Measurements from ENCODE around the gene CT45A9.
"Not testable (repeated sequence)": the region's sequence is repeated elsewhere in the genome, so short reads cannot be mapped to it uniquely, and the experiment has no call there.

The CT45A9 gene

DNA sequence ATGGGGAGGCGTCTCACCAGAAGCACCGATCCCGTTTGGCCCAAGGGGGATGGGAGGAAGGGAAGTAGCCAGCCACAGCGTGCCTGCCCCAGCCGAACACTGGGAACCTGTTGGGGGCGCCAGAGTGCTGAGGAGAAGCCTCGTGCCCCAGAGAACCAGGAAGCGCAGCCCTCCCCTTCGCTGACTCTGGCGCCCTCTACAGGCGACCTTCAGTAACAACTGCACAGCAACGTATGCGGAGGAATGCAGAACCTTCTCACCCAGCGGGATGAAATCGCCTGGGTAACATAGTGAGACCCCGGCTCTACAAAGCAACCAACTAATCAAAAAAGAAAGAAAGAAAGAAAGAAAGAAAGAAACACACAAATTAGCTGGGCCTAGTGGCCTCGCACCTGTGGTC lies at the start of gene CT45A9:
TSS of gene CT45A9 (minus strand) at position 101 of the 400 bp plus-strand sequence. CDS start 3,751 bp downstream, outside the sequence.
- DNase-seq (ENCODE audit: low read depth in 3 of 3), result not testable (repeated sequence)

- DNase-seq (ENCODE audit: low read depth in 3 of 3), result not testable (repeated sequence)
Measured at GRCh38 chrX:135920516-135920915, 48.9 kb upstream of the CT45A9 start.

- DNase-seq (ENCODE audit: low read depth in 3 of 3), result no peak
Measured at GRCh38 chrX:135914404-135914803, 42.8 kb upstream of the CT45A9 start.

DNA sequence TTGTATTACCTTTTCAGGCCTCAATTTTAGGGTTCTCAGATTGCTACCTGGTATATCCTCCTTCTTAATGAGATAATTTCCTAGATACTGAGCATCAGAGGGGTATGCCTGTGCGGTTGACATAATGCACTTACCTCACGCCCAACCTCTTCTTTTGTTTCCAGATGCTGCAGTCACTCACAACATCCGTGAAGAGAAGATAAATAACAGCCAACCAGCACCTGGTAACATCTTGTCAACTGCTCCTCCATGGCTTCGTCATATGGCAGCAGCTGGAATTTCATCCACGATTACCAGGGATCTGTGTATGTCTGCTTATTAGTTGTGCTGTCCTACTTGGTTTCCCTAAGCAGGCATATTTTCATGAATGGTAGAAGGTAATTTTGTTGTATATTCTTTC lies 38.6 kb upstream of the CT45A9 start:
- no peak for DNase-seq (ENCODE audit: low read depth in 3 of 3)

DNA sequence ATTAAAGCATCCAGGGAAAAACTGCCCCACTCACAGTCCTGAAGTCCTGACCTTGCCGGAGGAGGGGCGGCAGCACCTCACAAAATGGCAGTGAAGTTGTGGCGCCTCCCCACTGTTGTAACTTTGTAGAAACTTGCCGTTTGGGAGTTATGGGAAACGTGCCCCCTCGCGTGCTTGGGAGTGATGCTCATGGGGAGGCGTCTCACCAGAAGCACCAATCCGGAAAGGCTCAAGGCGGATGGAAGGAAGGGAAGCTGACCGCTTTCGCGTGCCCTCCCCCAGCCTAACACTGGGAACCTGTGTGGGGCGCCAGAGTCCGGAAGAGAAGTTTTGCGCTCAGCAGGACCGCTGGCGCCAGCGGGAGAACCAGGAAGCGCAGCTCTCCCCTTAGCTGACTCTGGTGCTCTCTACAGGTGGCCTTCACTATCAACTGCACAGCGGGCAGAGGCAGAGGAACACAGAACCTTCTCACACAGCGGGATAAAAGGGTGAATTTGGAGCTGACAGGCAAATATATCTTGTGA lies 21.7 kb upstream of the CT45A9 start, which contains the start of the genes CT45A10 and SAGE1:
TSS of gene CT45A10 (minus strand) at position 151 of the 524 bp plus-strand sequence. CDS start 8,100 bp downstream, outside the sequence.
TSS of gene SAGE1 (plus strand) at position 423 of the 524 bp plus-strand sequence. CDS start 2,527 bp downstream, outside the sequence.
- no peak for DNase-seq (ENCODE audit: low read depth in 3 of 3)

DNA sequence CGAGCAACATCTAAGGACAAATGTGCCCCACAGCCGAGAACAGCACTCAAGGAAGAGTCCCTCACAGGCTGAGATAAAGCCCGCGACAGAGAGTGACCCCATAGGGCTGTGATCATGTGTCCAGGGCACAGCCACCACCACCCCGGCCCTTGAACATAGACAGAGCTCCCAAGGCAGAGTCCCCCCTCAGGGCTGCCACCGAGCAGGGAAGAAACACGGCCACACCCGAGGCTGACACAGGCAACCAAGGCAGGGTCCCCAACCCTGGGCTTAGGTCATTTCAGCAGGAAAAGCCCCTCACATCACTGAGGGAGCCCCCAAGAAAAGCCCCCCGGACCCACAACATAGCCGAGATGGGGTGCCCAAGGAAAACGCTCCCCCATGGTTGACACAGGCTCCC lies 21.2 kb upstream of the CT45A9 start:
- DNase-seq (ENCODE audit: low read depth in 3 of 3), result no peak

GRCh38 chrX:135890087-135890585 lies 18.5 kb upstream of the CT45A9 start:
- DNase-seq (ENCODE audit: low read depth in 3 of 3), result no peak

GRCh38 chrX:135888976-135889375 lies 17.4 kb upstream of the CT45A9 start:
- peak; percentile 8 to 41 (median 26) for DNase-seq (ENCODE audit: low read depth in 3 of 3)

- not testable (repeated sequence) for DNase-seq (ENCODE audit: low read depth in 3 of 3)
Measured at GRCh38 chrX:135888230-135888629, 16.6 kb upstream of the CT45A9 start.

GRCh38 chrX:135882741-135883140 lies 11.1 kb upstream of the CT45A9 start:
- DNase-seq (ENCODE audit: low read depth in 3 of 3), result not testable (repeated sequence)

DNA sequence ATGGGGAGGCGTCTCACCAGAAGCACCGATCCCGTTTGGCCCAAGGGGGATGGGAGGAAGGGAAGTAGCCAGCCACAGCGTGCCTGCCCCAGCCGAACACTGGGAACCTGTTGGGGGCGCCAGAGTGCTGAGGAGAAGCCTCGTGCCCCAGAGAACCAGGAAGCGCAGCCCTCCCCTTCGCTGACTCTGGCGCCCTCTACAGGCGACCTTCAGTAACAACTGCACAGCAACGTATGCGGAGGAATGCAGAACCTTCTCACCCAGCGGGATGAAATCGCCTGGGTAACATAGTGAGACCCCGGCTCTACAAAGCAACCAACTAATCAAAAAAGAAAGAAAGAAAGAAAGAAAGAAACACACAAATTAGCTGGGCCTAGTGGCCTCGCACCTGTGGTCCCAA lies 17.2 kb downstream of the CT45A9 start, which contains the start of gene CT45A8:
TSS of gene CT45A8 (minus strand) at position 101 of the 400 bp plus-strand sequence. CDS start 3,755 bp downstream, outside the sequence.
- not testable (repeated sequence) for DNase-seq (ENCODE audit: low read depth in 3 of 3)

GRCh38 chrX:135837180-135837579 lies 34.4 kb downstream of the CT45A9 start, which contains the start of gene CT45A7:
Gene CT45A7 (minus strand): TSS chrX:135837280. CDS start chrX:135833533, 3,747 bp downstream.
- DNase-seq (ENCODE audit: low read depth in 3 of 3), result not testable (repeated sequence)

- not testable (repeated sequence) for DNase-seq (ENCODE audit: low read depth in 3 of 3)
Measured at GRCh38 chrX:135819912-135820311, 51.7 kb downstream of the CT45A9 start, which contains the start of gene CT45A2. Gene CT45A2 (minus strand): TSS chrX:135820012. CDS start chrX:135816265, 3,747 bp downstream.
